OCI-LY7 (cell line): ENCODE measurements around the gene LBP. TPM values are rescaled to one million over a fixed set of nuclear protein-coding genes. Genes with fewer than 3 reads are reported as not detected.

Experiments used
- BruUV-seq: library from RNA; stranded (reverse); fragments of 400-500 nt; replicated peaks from 2 replicates; lab custom pipeline; 2021; lab: Mats Ljungman, UMichigan
- CTCF ChIA-PET: fragments of 300-600 bp; sonication (Branson Sonifier 250); formaldehyde crosslinking; loops from one replicate; lab custom pipeline; 2022; ENCODE audit warnings: antibody characterized with exemption; ENCODE audit not compliant: unreplicated experiment; lab: Charles Lee
- POLR2A ChIA-PET: fragments of 300-600 bp; sonication (Branson Sonifier 250); formaldehyde crosslinking; loops from one replicate; lab custom pipeline; 2022; ENCODE audit warnings: antibody characterized with exemption; lab: Charles Lee
- DNase-seq: peaks from one replicate; pipeline ENCODE4 v3.0.0-alpha.2; 2015; ENCODE audit warnings: low spot score
- H2AFZ ChIP-seq: fragments of 200-600 bp; sonication (generic), shearing (Covaris generic); 2 replicates; pipeline ENCODE4 v1.6.1; 2014; ENCODE audit warnings: mild to moderate bottlenecking, antibody characterized with exemption, low read length, moderate library complexity
- H3K27ac ChIP-seq: fragments of 200-600 bp; sonication (generic); 2 replicates; pipeline ENCODE4 v1.5.1; 2014; ENCODE audit warnings: mixed run types, low read depth, mild to moderate bottlenecking, moderate library complexity, low read length, inconsistent platforms; ENCODE audit not compliant: poor library complexity, severe bottlenecking
- H3K36me3 ChIP-seq: fragments of 200-600 bp; sonication (generic); 2 replicates; pipeline ENCODE4 v1.6.1; 2014; ENCODE audit warnings: mild to moderate bottlenecking, antibody characterized with exemption, low read length, moderate library complexity, mixed read lengths; ENCODE audit not compliant: insufficient read depth
- H3K4me1 ChIP-seq: fragments of 200-600 bp; sonication (generic); 2 replicates; pipeline ENCODE4 v1.5.1; 2014; ENCODE audit warnings: mild to moderate bottlenecking, low read length; ENCODE audit not compliant: insufficient read depth, poor library complexity, severe bottlenecking
- H3K4me2 ChIP-seq: fragments of 200-600 bp; sonication (generic); 2 replicates; pipeline ENCODE4 v1.6.1; 2014; ENCODE audit warnings: mild to moderate bottlenecking, low read length
- H3K4me3 ChIP-seq: fragments of 200-600 bp; sonication (generic); 2 replicates; pipeline ENCODE4 v1.5.1; 2014; ENCODE audit warnings: mild to moderate bottlenecking, low read depth, low read length; ENCODE audit not compliant: poor library complexity, severe bottlenecking
- H3K79me2 ChIP-seq: fragments of 200-600 bp; sonication (generic); 2 replicates; pipeline ENCODE4 v1.6.1; 2016; ENCODE audit warnings: low read depth, mild to moderate bottlenecking, low read length, moderate library complexity, mixed read lengths; ENCODE audit not compliant: insufficient read depth
- H3K9me2 ChIP-seq: fragments of 200-600 bp; sonication (generic); 2 replicates; pipeline ENCODE4 v1.6.1; 2016; ENCODE audit warnings: mild to moderate bottlenecking, low read length, mixed read lengths; ENCODE audit not compliant: insufficient read depth
- H3K9me3 ChIP-seq: fragments of 200-600 bp; sonication (generic); 2 replicates; pipeline ENCODE4 v1.6.1; 2014; ENCODE audit warnings: mild to moderate bottlenecking, mixed run types, low read length, mixed read lengths
- H4K20me1 ChIP-seq: fragments of 200-600 bp; sonication (generic); 2 replicates; pipeline ENCODE4 v1.6.1; 2014; ENCODE audit warnings: mild to moderate bottlenecking, antibody characterized with exemption, low read length, moderate library complexity, mixed read lengths; ENCODE audit not compliant: insufficient read depth
- CTCF ChIP-seq: fragments of 200-600 bp; sonication (generic); conservative IDR thresholded peaks from 2 replicates; pipeline ENCODE4 v1.5.1; 2014; ENCODE audit warnings: mild to moderate bottlenecking, antibody characterized with exemption, low read length, moderate library complexity, mixed read lengths
- EZH2phosphoT487 ChIP-seq: fragments of 200-600 bp; sonication (generic); IDR thresholded peaks from 2 replicates; pipeline ENCODE4 v1.6.1; 2018; ENCODE audit warnings: low read depth, borderline replicate concordance, mild to moderate bottlenecking, mixed run types, antibody characterized with exemption, low read length, moderate library complexity, mixed read lengths
- intact Hi-C: fragments of 100-400 bp; cut with micrococcal nuclease; formaldehyde crosslinking; loops from one replicate; pipeline ENCODE4 v1.10.0; 2022; ENCODE audit not compliant: unreplicated experiment
- total RNA-seq, 2 experiments: library from RNA; depleted of rRNA in 1 of 2; stranded (reverse); fragments of >200 nt in 1 of 2; shearing (Covaris generic) in 1 of 2; gene quantifications; 2 replicates each; pipeline ENCODE4 v1.2.3, GENCODE V29; 2014 to 2022

Gene LBP
- total RNA-seq, 2 experiments from 2014 or later = not detected

DNA sequence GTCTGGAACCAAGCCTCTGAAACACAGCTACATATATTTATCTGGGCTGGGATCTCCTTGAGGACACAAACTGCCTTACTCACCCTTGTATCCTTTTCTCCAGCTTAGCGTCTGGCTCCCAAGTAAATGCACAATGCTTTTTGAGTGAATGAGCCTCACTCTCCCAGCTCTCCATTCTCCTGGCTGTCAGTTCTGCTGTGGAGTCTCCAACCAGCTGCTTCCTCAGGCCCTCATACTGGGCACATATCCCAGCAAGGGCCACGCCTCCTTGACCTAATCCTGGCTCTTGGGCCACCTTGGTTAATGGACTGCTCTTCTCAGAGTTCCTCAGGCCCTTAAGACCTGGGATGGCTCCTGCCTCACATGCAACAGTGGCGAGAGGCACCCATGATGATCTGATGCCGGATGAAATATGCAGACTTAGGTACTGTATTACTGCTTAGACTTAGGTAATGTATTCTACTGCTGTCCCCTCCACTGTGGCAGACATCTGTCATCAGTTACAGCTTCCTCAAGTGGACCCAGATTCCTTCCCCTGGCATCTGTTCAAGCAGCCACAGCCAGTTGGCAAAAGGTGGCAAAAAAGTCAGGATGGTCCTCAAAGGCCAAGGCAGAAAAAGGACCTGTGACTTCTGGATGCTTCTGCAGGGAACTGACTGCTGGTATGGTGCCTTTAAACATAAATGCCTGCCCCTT lies 72.4 kb downstream of the LBP start:
- Histone ChIP-seq H3K4me3 (no peak overlapping the region), H3K9me2 (no peaks in the 10 kb centered on the region), H3K4me2 (no peak overlapping the region), H3K27ac (no peak overlapping the region), H3K79me2 (0 out of 2 replicates have a peak, but pooled peaks cover 5% of the 10 kb centered on the region), H3K36me3 (peaks cover 96% of the 10 kb centered on the region), H2AFZ (no peak overlapping the region), H3K4me1 (no peaks in the 10 kb centered on the region), H3K9me3 (no peaks in the 10 kb centered on the region), H4K20me1 (0 out of 2 replicates have a peak, but pooled peaks cover 7% of the 10 kb centered on the region)
- DNase-seq = no peak
- ChIA-PET POLR2A (interaction anchor here (0.6 to 1.6 kb wide), 3 partner anchors 15 to 1039 kb away, joined by 3 to 7 read pairs (median 3); no protein-coding TSS in a partner anchor), CTCF (no interaction called here)
- TF ChIP-seq EZH2phosphoT487 (no peak), CTCF (no peak)
- intact Hi-C loops = no loop called here
- no TSS peak for BruUV-seq

GRCh38 chr20:38420388-38421085 lies 74.3 kb downstream of the LBP start:
- no peak overlapping the region for H3K4me2 ChIP-seq
- CTCF ChIA-PET = no interaction called here
- TF ChIP-seq CTCF (no peak), EZH2phosphoT487 (no peak)
- no peaks in the 10 kb centered on the region for H3K9me3 ChIP-seq
- 0 out of 2 replicates have a peak, but pooled peaks cover 21% of the 10 kb centered on the region for H4K20me1 ChIP-seq
- no peak overlapping the region for H3K4me3 ChIP-seq
- H2AFZ ChIP-seq = no peak overlapping the region
- H3K36me3 ChIP-seq = peaks cover 96% of the 10 kb centered on the region
- POLR2A ChIA-PET = no interaction called here
- no peaks in the 10 kb centered on the region for H3K9me2 ChIP-seq
- H3K79me2 ChIP-seq = peaks cover 9% of the 10 kb centered on the region; the same call in 1 of the 2 replicates
- intact Hi-C loops = no loop called here
- no peaks in the 10 kb centered on the region for H3K4me1 ChIP-seq
- H3K27ac ChIP-seq = no peak overlapping the region
- BruUV-seq = no TSS peak
- no peak for DNase-seq
